Stimulated activated naive B cell treated with anti-CD40 and anti-IgM and Interleukin-4, amounts not matched to agents 10 μg/mL and 1 μg/mL and 100 μg/mL, for 72 hours (primary cell): ENCODE measurements around the gene GABARAPL1.
A peak's percentile ranks its signal among the peaks of the same experiment; 100 is the strongest.

ENCODE experiments used
- ATAC-seq, 2 donors: fragments of 150-1000 bp; cut with Tn5 transposase; replicated peaks; 2 replicates each; pipeline ENCODE4 v1.10.0; 2021; ENCODE audit warnings: moderate library complexity in 1 of 2
- DNase-seq: peaks from one replicate; pipeline ENCODE4 v3.0.0; 2021
- H3K27ac Mint-ChIP-seq: one replicate; pipeline ENCODE4 v1.8.0; 2022; ENCODE audit warnings: mild to moderate bottlenecking, mixed read lengths
- H3K27me3 Mint-ChIP-seq, 2 donors: one replicate each; pipeline ENCODE4 v1.8.0; 2022; ENCODE audit warnings: mixed read lengths in 2 of 2
- H3K36me3 Mint-ChIP-seq, 2 donors: one replicate each; pipeline ENCODE4 v1.8.0; 2022; ENCODE audit warnings: mixed read lengths in 2 of 2, mild to moderate bottlenecking in 1 of 2
- H3K4me1 Mint-ChIP-seq, 2 donors: one replicate each; pipeline ENCODE4 v1.8.0; 2022; ENCODE audit warnings: mixed read lengths in 2 of 2, mild to moderate bottlenecking in 1 of 2
- H3K4me3 Mint-ChIP-seq, 2 donors: one replicate each; pipeline ENCODE4 v1.8.0; 2022; ENCODE audit warnings: mild to moderate bottlenecking in 2 of 2, mixed read lengths in 2 of 2, moderate library complexity in 1 of 2
- H3K9me3 Mint-ChIP-seq, 2 donors: one replicate each; pipeline ENCODE4 v1.8.0; 2022; ENCODE audit warnings: mixed read lengths in 2 of 2, mild to moderate bottlenecking in 1 of 2

The GABARAPL1 gene

GRCh38 chr12:10212739-10213131 is at the start of gene GABARAPL1:
TSS of gene GABARAPL1 (plus strand) at chr12:10212877. CDS start at chr12:10213130, 253 bp downstream.
- peak within 1 kb of the TSS; percentile 94 for H3K27ac Mint-ChIP-seq
- H3K36me3 Mint-ChIP-seq, result no peaks in the 10 kb centered on the region
- H3K27me3 Mint-ChIP-seq, result peaks cover 10 to 15% of the 10 kb centered on the region in 2 donors
- peak within 1 kb of the TSS; percentile 94 to 96 for H3K4me3 Mint-ChIP-seq
- ATAC-seq (peak; percentile 79 to 83), DNase-seq (peak; percentile 42)
- peaks cover 8 to 28% of the 10 kb centered on the region in 2 donors for H3K4me1 Mint-ChIP-seq
- no peaks in the 10 kb centered on the region for H3K9me3 Mint-ChIP-seq

GRCh38 chr12:10163084-10163483 is 49.6 kb upstream of the GABARAPL1 start:
- DNase-seq, result no peak
- no peaks in the 10 kb centered on the region for H3K36me3 Mint-ChIP-seq

GRCh38 chr12:10165421-10165820 is 47.3 kb upstream of the GABARAPL1 start:
- Mint-ChIP-seq H3K36me3 (no peaks in the 10 kb centered on the region), H3K27me3 (peaks cover 0 to 5% of the 10 kb centered on the region in 2 donors), H3K4me3 (no peak overlapping the region), H3K27ac (no peak overlapping the region), H3K4me1 (peaks cover 8 to 15% of the 10 kb centered on the region in 2 donors), H3K9me3 (no peaks in the 10 kb centered on the region)
- DNase-seq (no peak), ATAC-seq (no peak)

More at GRCh38 chr12:10163084-10163483, 49.6 kb upstream of the GABARAPL1 start:
- no peak overlapping the region for H3K4me3 Mint-ChIP-seq
- peak; percentile 53 to 68 for ATAC-seq
- H3K27ac Mint-ChIP-seq, result no peak overlapping the region
- peaks cover 14 to 34% of the 10 kb centered on the region in 2 donors for H3K4me1 Mint-ChIP-seq
- no peaks in the 10 kb centered on the region for H3K9me3 Mint-ChIP-seq
- H3K27me3 Mint-ChIP-seq, result peaks cover 5% of the 10 kb centered on the region in 2 donors

GRCh38 chr12:10167599-10167998 is 45.1 kb upstream of the GABARAPL1 start:
- DNase-seq (no peak), ATAC-seq (no peak)
- no peak overlapping the region for H3K27ac Mint-ChIP-seq
- H3K36me3 Mint-ChIP-seq, result no peaks in the 10 kb centered on the region
- H3K9me3 Mint-ChIP-seq, result no peaks in the 10 kb centered on the region
- no peak overlapping the region for H3K4me3 Mint-ChIP-seq
- peaks cover 1 to 5% of the 10 kb centered on the region in 2 donors for H3K4me1 Mint-ChIP-seq
- H3K27me3 Mint-ChIP-seq, result peaks cover 9 to 17% of the 10 kb centered on the region in 2 donors

- no peaks in the 10 kb centered on the region for H3K36me3 Mint-ChIP-seq
- DNase-seq (no peak), ATAC-seq (no peak)
- peaks cover 12 to 18% of the 10 kb centered on the region in 2 donors for H3K27me3 Mint-ChIP-seq
- no peaks in the 10 kb centered on the region for H3K9me3 Mint-ChIP-seq
- peaks cover 0 to 1% of the 10 kb centered on the region in 2 donors for H3K4me1 Mint-ChIP-seq
- no peak overlapping the region for H3K27ac Mint-ChIP-seq
- no peak overlapping the region for H3K4me3 Mint-ChIP-seq
Observed at GRCh38 chr12:10169104-10169503, 43.6 kb upstream of the GABARAPL1 start.

- H3K36me3 Mint-ChIP-seq, result no peaks in the 10 kb centered on the region
- peaks cover 12 to 26% of the 10 kb centered on the region in 2 donors for H3K27me3 Mint-ChIP-seq
- no peak overlapping the region for H3K4me3 Mint-ChIP-seq
- H3K27ac Mint-ChIP-seq, result no peak overlapping the region
- peaks cover 0 to 1% of the 10 kb centered on the region in 2 donors for H3K4me1 Mint-ChIP-seq
- DNase-seq (no peak), ATAC-seq (no peak)
- no peaks in the 10 kb centered on the region for H3K9me3 Mint-ChIP-seq
Observed at GRCh38 chr12:10170216-10170615, 42.5 kb upstream of the GABARAPL1 start.

- Mint-ChIP-seq H3K9me3 (no peaks in the 10 kb centered on the region), H3K27me3 (peaks cover 12 to 27% of the 10 kb centered on the region in 2 donors)
Observed at GRCh38 chr12:10171973-10172728, 40.5 kb upstream of the GABARAPL1 start, which contains the start of gene OLR1. TSS of gene OLR1 (minus strand) at chr12:10172132. CDS start at chr12:10172077, 55 bp downstream.

GRCh38 chr12:10174986-10175614 is 37.6 kb upstream of the GABARAPL1 start:
- H3K9me3 Mint-ChIP-seq, result no peaks in the 10 kb centered on the region
- H3K27ac Mint-ChIP-seq, result no peak overlapping the region
- no peak overlapping the region for H3K4me3 Mint-ChIP-seq

More at GRCh38 chr12:10171973-10172728, 40.5 kb upstream of the GABARAPL1 start, which contains the start of gene OLR1:
- H3K27ac Mint-ChIP-seq, result no peak within 1 kb of the TSS
- DNase-seq (no peak), ATAC-seq (no peak)
- H3K36me3 Mint-ChIP-seq, result no peaks in the 10 kb centered on the region
- peaks cover 0 to 1% of the 10 kb centered on the region in 2 donors for H3K4me1 Mint-ChIP-seq
- no peak within 1 kb of the TSS for H3K4me3 Mint-ChIP-seq

GRCh38 chr12:10175846-10176636 is 36.6 kb upstream of the GABARAPL1 start:
- no peak overlapping the region for H3K4me3 Mint-ChIP-seq
- H3K4me1 Mint-ChIP-seq, result no peaks in the 10 kb centered on the region
- ATAC-seq, result no peak
- DNase-seq, result no peak
- H3K27me3 Mint-ChIP-seq, result peaks cover 26 to 29% of the 10 kb centered on the region in 2 donors
- no peaks in the 10 kb centered on the region for H3K36me3 Mint-ChIP-seq
- H3K9me3 Mint-ChIP-seq, result no peaks in the 10 kb centered on the region
- H3K27ac Mint-ChIP-seq, result no peak overlapping the region

More at GRCh38 chr12:10174986-10175614, 37.6 kb upstream of the GABARAPL1 start:
- DNase-seq (no peak), ATAC-seq (no peak)
- Mint-ChIP-seq H3K4me1 (no peaks in the 10 kb centered on the region), H3K27me3 (peaks cover 26 to 33% of the 10 kb centered on the region in 2 donors), H3K36me3 (no peaks in the 10 kb centered on the region)

- Mint-ChIP-seq H3K4me1 (no peaks in the 10 kb centered on the region), H3K9me3 (no peaks in the 10 kb centered on the region), H3K36me3 (no peaks in the 10 kb centered on the region), H3K4me3 (no peak within 1 kb of the TSS), H3K27me3 (peaks cover 26 to 31% of the 10 kb centered on the region in 2 donors), H3K27ac (no peak within 1 kb of the TSS)
- ATAC-seq (no peak), DNase-seq (no peak)
Observed at GRCh38 chr12:10178821-10179220, 33.9 kb upstream of the GABARAPL1 start, which contains the start of gene TMEM52B. TSS of gene TMEM52B (plus strand) at chr12:10179032. CDS start at chr12:10179575, 543 bp downstream.

GRCh38 chr12:10179776-10180181 is 32.9 kb upstream of the GABARAPL1 start:
- no peaks in the 10 kb centered on the region for H3K36me3 Mint-ChIP-seq
- peaks cover 28 to 40% of the 10 kb centered on the region in 2 donors for H3K27me3 Mint-ChIP-seq
- no peak overlapping the region for H3K27ac Mint-ChIP-seq
- no peaks in the 10 kb centered on the region for H3K4me1 Mint-ChIP-seq
- ATAC-seq (no peak), DNase-seq (no peak)
- no peak overlapping the region for H3K4me3 Mint-ChIP-seq
- no peaks in the 10 kb centered on the region for H3K9me3 Mint-ChIP-seq

- Mint-ChIP-seq H3K4me3 (no peak overlapping the region), H3K9me3 (no peaks in the 10 kb centered on the region), H3K27me3 (peaks cover 19 to 53% of the 10 kb centered on the region in 2 donors), H3K4me1 (peaks cover 0 to 2% of the 10 kb centered on the region in 2 donors), H3K36me3 (no peaks in the 10 kb centered on the region), H3K27ac (no peak overlapping the region)
- no peak for ATAC-seq
- DNase-seq, result no peak
Observed at GRCh38 chr12:10182354-10183049, 30.2 kb upstream of the GABARAPL1 start.

- Mint-ChIP-seq H3K36me3 (no peaks in the 10 kb centered on the region), H3K27me3 (peaks cover 25 to 59% of the 10 kb centered on the region in 2 donors), H3K4me1 (peaks cover 0 to 2% of the 10 kb centered on the region in 2 donors), H3K4me3 (no peak overlapping the region), H3K9me3 (no peaks in the 10 kb centered on the region), H3K27ac (no peak overlapping the region)
- no peak for DNase-seq
- no peak for ATAC-seq
Observed at GRCh38 chr12:10184261-10184843, 28.3 kb upstream of the GABARAPL1 start.
